Prostate gland (tissue), 2 donors: ENCODE measurements around the gene SCFD1. TPM values are rescaled to one million over a fixed set of nuclear protein-coding genes. Genes with fewer than 3 reads are reported as not detected.
"Not testable (repeated sequence)": the region's sequence is repeated elsewhere in the genome, so short reads cannot be mapped to it uniquely, and the experiment has no call there.

Experiments
- DNase-seq: peaks from one replicate; pipeline ENCODE4 v3.0.0-alpha.2; 2019; ENCODE audit warnings: low spot score
- H3K27ac ChIP-seq, 2 donors: fragments of 200-600 bp; sonication (generic); 2 replicates each; pipeline ENCODE4 v1.5.1; 2017 to 2019
- H3K27me3 ChIP-seq: fragments of 200-600 bp; sonication (generic); replicated peaks from 2 replicates; pipeline ENCODE4 v1.5.1; 2019; ENCODE audit not compliant: insufficient read depth
- H3K36me3 ChIP-seq, 2 donors: fragments of 200-600 bp; sonication (generic); 1 replicate in 1 of 2; 2 replicates in 1 of 2; pipeline versions ENCODE4 v1.5.1 to v1.8.1; 2017 to 2019
- H3K4me1 ChIP-seq: fragments of 200-600 bp; sonication (generic); replicated peaks from 2 replicates; pipeline ENCODE4 v1.5.1; 2019
- H3K4me3 ChIP-seq, 2 donors: fragments of 200-600 bp; sonication (generic); 2 replicates each; pipeline ENCODE4 v1.5.1; 2017 to 2019
- H3K9me3 ChIP-seq: fragments of 200-600 bp; sonication (generic); 2 replicates; pipeline ENCODE4 v1.5.1; 2017
- POLR2A ChIP-seq: fragments of 450-650 bp; IDR thresholded peaks from one replicate; pipeline ENCODE4 v1.6.1; 2016; ENCODE audit warnings: antibody characterized with exemption, mild to moderate bottlenecking
- POLR2AphosphoS5 ChIP-seq: sonication (generic); formaldehyde crosslinking; IDR thresholded peaks from one replicate; pipeline ENCODE4 v1.6.1; 2017; ENCODE audit warnings: antibody characterized with exemption
- WGBS: methylation state at CpG from one replicate; pipeline ENCODE4 v1.1.5; 2018; 5-methylcytosine and 5-hydroxymethylcytosine counted together
- intact Hi-C: fragments of 100-400 bp; cut with DNase I; formaldehyde crosslinking; loops from one replicate; pipeline ENCODE4 v1.14.2; 2022
- total RNA-seq, 2 donors: library from RNA; depleted of rRNA; stranded (reverse); fragments of >200 nt; gene quantifications; one replicate each; pipeline ENCODE4 v1.1.0, GENCODE V29; 2016
- TF ChIP-seq, protein P1 (sequence below), 4 experiments: fragments of 200-600 bp in 2 of 4; fragments of 450-650 bp in 2 of 4; sonication (generic) in 2 of 4; IDR thresholded peaks; 1 replicate in 3 of 4; 2 replicates in 1 of 4; pipeline ENCODE4 v1.5.1; 2016 to 2019; ENCODE audit warnings: antibody characterized with exemption in 4 of 4, mild to moderate bottlenecking in 2 of 4, moderate library complexity in 2 of 4

SCFD1 gene
- total RNA-seq, 2 donors from 2014 or later = 43.4 to 49.6 TPM

DNA sequence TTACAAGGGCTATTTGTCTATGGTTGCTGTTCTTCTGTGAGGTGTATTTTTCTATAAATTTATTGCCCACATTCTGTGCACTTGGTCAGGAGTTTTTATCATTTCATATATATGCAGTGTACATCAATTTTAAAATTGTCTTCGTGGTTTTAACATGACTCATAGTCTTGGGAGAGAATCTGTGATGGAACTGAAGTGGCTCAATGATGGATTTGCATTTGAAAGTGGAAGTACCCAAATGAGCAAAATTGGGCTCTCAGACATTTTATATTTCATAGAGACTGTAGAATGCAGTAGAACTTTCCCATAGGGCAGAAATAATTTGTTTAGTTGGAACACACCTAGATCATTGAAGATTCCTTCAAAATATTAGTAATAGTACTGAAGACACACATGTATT, 1.9 kb upstream of the SCFD1 start:
- TF ChIP-seq, protein P1, sequence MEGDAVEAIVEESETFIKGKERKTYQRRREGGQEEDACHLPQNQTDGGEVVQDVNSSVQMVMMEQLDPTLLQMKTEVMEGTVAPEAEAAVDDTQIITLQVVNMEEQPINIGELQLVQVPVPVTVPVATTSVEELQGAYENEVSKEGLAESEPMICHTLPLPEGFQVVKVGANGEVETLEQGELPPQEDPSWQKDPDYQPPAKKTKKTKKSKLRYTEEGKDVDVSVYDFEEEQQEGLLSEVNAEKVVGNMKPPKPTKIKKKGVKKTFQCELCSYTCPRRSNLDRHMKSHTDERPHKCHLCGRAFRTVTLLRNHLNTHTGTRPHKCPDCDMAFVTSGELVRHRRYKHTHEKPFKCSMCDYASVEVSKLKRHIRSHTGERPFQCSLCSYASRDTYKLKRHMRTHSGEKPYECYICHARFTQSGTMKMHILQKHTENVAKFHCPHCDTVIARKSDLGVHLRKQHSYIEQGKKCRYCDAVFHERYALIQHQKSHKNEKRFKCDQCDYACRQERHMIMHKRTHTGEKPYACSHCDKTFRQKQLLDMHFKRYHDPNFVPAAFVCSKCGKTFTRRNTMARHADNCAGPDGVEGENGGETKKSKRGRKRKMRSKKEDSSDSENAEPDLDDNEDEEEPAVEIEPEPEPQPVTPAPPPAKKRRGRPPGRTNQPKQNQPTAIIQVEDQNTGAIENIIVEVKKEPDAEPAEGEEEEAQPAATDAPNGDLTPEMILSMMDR (IDR thresholded peaks at IDR 0.05) = no peak
- TF ChIP-seq POLR2AphosphoS5 = no peak
- no peak for TF ChIP-seq POLR2A
- H3K4me1 ChIP-seq = no peaks in the 10 kb centered on the region
- intact Hi-C loops = no loop called here
- no peak overlapping the region for H3K4me3 ChIP-seq
- H3K27ac ChIP-seq = no peak overlapping the region
- H3K9me3 ChIP-seq = no peaks in the 10 kb centered on the region
- H3K27me3 ChIP-seq = no peaks in the 10 kb centered on the region
- no peak for DNase-seq
- WGBS = 78% methylated on average over 1 of the region's 1 CpG
- no peaks in the 10 kb centered on the region for H3K36me3 ChIP-seq

DNA sequence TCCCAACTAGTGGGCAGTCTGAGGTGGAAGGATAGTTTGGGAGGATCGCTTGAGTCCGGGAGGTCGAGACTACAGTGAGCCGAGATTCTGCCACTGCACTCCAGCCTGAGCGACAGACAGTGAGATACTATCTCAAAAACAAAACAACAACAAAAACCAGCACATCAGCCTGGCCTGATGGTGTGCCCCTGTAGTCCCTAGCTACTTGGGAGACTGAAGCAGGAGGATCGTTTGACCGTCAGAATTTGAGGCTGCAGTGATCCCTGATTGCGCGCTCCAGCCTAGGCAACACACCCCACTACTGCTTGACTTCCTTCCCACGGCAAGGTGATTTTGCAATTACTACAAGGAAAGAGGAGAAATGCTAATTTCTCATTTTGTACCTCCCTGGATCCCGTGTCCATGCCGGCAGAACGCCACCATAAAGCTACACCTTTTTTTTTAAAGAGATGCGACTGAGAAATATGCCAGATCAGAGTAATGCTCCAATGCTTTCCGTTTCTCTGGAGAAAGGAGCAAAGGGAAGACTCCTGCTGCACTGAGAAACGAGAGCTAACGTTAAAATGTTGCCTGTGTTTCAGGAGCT, 672 bp upstream of the SCFD1 start:
- no peak for DNase-seq
- Histone ChIP-seq H3K9me3 (no peaks in the 10 kb centered on the region), H3K36me3 (no peaks in the 10 kb centered on the region), H3K4me1 (no peaks in the 10 kb centered on the region), H3K27me3 (no peaks in the 10 kb centered on the region), H3K4me3 (peak overlapping the region; percentile 57 to 72), H3K27ac (peak overlapping the region; percentile 82 to 85)
- intact Hi-C loops = no loop called here
- no peak for TF ChIP-seq POLR2AphosphoS5
- 6% methylated on average over 17 of the region's 17 CpGs for WGBS

DNA sequence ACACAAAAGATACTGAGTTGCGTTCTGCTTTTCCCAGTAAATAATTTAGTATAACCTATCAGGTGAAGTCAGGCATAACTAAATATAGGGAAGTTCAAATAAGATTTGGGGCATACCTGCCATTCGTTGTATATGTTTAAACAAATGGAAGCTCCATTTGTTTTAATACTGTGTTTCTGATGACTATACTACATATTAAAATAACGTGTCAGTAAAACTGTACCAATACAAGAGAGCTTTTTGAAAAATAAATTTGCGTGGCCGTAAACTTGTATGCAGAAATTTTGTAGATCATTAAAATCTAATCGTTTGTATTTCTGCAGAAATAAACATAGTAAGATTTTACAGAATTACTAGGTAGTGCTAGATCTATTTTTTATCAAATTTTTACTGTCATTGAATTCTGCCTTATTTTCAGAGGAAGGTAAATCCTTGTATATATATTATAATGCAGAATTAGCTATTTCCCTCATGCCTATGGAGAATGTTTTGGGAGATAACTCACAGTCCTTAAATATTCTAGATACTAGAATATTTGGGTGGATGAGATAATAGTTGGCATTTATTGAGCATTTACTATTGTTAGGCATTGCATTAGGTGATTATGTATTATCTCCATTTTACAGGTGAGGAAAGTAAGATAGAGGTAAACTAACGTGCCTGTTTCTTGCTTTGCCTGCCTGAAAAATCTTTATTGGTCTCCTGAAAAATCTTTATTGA, 1.5 kb downstream of the SCFD1 start:
- Histone ChIP-seq H3K4me3 (peak overlapping the region in 1 of 2 donors; percentile 72), H3K27ac (no peak overlapping the region)
- no peak for DNase-seq

DNA sequence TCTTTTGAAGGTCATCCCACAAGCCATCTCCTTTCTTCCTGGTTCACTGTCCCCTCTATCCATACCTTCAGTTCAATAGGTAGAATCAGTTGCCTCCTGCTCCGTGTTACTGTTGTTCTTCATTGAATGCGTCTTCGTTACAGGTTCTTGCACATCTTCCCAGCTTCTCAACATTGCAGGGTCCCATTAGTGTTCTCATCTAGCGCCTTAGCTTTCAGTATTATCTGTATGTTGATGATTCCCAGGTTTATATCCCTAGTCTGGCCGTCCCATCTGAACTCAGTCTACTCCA, 2.0 kb downstream of the SCFD1 start:
- no peak overlapping the region for H3K27ac ChIP-seq
- no peaks in the 10 kb centered on the region for H3K36me3 ChIP-seq
- H3K4me1 ChIP-seq = no peaks in the 10 kb centered on the region
- H3K9me3 ChIP-seq = no peaks in the 10 kb centered on the region
- intact Hi-C loops = no loop called here
- DNase-seq = no peak
- H3K4me3 ChIP-seq = no peak overlapping the region
- H3K27me3 ChIP-seq = no peaks in the 10 kb centered on the region
- TF ChIP-seq POLR2A = no peak
- TF ChIP-seq POLR2AphosphoS5 = no peak
- TF ChIP-seq, protein P1 (IDR thresholded peaks at IDR 0.05) = no peak
- 92% methylated on average over 5 of the region's 5 CpGs for WGBS

More for the DNA sequence above, 1.5 kb downstream of the SCFD1 start:
- 55% methylated on average over 7 of the region's 7 CpGs for WGBS
- TF ChIP-seq, protein P1 (IDR thresholded peaks at IDR 0.05) = no peak
- TF ChIP-seq POLR2AphosphoS5 = no peak
- Histone ChIP-seq H3K9me3 (no peaks in the 10 kb centered on the region), H3K36me3 (no peaks in the 10 kb centered on the region), H3K27me3 (no peaks in the 10 kb centered on the region), H3K4me1 (no peaks in the 10 kb centered on the region)
- intact Hi-C loops = no loop called here

DNA sequence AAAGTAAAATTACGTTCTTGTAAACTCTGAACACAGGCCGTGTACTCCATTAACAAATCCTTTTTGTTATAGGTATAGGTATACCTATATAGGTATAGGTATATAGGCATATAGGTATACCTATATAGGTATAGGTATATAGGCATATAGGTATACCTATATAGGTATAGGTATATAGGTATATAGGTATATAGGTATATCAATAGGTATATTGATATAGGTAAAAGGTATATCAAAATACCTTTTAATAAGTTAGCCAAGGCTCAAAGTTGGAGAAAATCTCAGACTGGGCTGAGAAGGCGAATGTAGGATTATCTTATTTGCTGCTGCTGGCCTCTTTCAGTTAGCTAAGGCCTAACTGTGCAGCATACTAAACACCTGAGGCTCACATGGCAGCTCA, 3.4 kb downstream of the SCFD1 start:
- intact Hi-C loops = no loop called here
- WGBS = 90% methylated on average over 3 of the region's 3 CpGs
- no peaks in the 10 kb centered on the region for H3K9me3 ChIP-seq
- no peak for TF ChIP-seq POLR2AphosphoS5
- no peak for TF ChIP-seq POLR2A
- TF ChIP-seq, protein P1 (IDR thresholded peaks at IDR 0.05) = no peak
- no peaks in the 10 kb centered on the region for H3K4me1 ChIP-seq
- no peak overlapping the region for H3K4me3 ChIP-seq
- H3K27me3 ChIP-seq = no peaks in the 10 kb centered on the region
- no peaks in the 10 kb centered on the region for H3K36me3 ChIP-seq
- DNase-seq = no peak
- no peak overlapping the region for H3K27ac ChIP-seq

DNA sequence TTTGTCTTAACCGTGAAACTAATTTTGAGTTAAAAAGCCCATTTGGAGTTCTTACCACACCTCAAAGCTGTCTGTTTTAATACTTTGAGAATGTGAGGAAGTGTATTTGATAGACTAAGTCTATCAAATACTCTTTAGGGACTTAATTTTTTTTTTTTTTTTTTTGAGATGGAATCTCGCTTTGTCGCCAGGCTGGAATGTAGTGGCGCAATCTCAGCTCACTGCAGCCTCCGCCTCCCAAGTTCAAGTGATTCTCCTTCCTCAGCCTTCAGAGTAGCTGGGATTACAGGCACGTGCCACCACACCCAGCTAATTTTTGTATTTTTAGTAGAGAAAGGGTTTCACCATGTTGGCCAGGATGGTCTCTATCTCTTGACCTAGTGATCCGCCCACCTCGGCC, 7.3 kb downstream of the SCFD1 start:
- WGBS = 96% methylated on average over 8 of the region's 8 CpGs
- H3K4me1 ChIP-seq, DNase-seq, H3K9me3 ChIP-seq, H3K27me3 ChIP-seq, intact Hi-C loops, H3K27ac ChIP-seq, H3K36me3 ChIP-seq, H3K4me3 ChIP-seq: not testable (repeated sequence)
